Psoas muscle (tissue), 8 donors: Measurements from ENCODE around the gene AOAH. TPM values are rescaled to one million over a fixed set of nuclear protein-coding genes. Genes with fewer than 3 reads are reported as not detected.
"Not testable (repeated sequence)": the region's sequence is repeated elsewhere in the genome, so short reads cannot be mapped to it uniquely, and the experiment has no call there.

Experiments used
- ATAC-seq, 4 donors: fragments of 200-7000 bp; cut with Tn5 transposase; one replicate each; pipeline ENCODE4 v1.9.1; 2020; ENCODE audit warnings: moderate library complexity in 3 of 4, mild to moderate bottlenecking in 2 of 4
- DNase-seq, 2 donors: peaks; one replicate each; pipeline ENCODE4 v3.0.0-alpha.2; 2020
- H3K27ac ChIP-seq: fragments of 200-600 bp; one replicate; pipeline ENCODE4 v1.8.0; 2022
- H3K27me3 ChIP-seq, 3 donors: fragments of 200-600 bp in 1 of 3; one replicate each; pipeline versions ENCODE4 v1.6.1 to v1.8.0; 2013 to 2022; ENCODE audit warnings: low read length in 2 of 3, mild to moderate bottlenecking in 2 of 3, moderate library complexity in 1 of 3; ENCODE audit not compliant: insufficient read depth in 3 of 3
- H3K36me3 ChIP-seq, 2 donors: fragments of 200-600 bp in 1 of 2; one replicate each; pipeline versions ENCODE4 v1.6.1 to v1.8.0; 2013 to 2022; ENCODE audit warnings: low read depth in 1 of 2, mild to moderate bottlenecking in 1 of 2, moderate library complexity in 1 of 2; ENCODE audit not compliant: insufficient read depth in 1 of 2
- H3K4me1 ChIP-seq: fragments of 200-600 bp; one replicate; pipeline ENCODE4 v1.8.0; 2022
- H3K4me3 ChIP-seq: fragments of 200-600 bp; one replicate; pipeline ENCODE4 v1.8.0; 2022; ENCODE audit warnings: mild to moderate bottlenecking
- H3K9me3 ChIP-seq: fragments of 200-600 bp; one replicate; pipeline ENCODE4 v1.8.0; 2022
- WGBS, 3 donors: extraction: QIAGEN DNeasy Blood & Tissue Kit; methylation state at CpG; one replicate each; pipeline versions ENCODE4 v1.1.6 to v1.1.7; 2013; 5-methylcytosine and 5-hydroxymethylcytosine counted together
- intact Hi-C, 2 donors: fragments of 100-400 bp; cut with DNase I; formaldehyde crosslinking; loops; one replicate each; pipeline versions ENCODE4 v1.11.0 to v1.14.2; 2022
- polyA plus RNA-seq, 3 donors: library from polyadenylated mRNA; stranded (reverse); fragments of 200-250 nt; gene quantifications; one replicate each; pipeline ENCODE4 v1.2.3, GENCODE V29; 2013
- total RNA-seq, 4 donors: library from RNA; stranded (reverse); fragmentation: NEBNext Ultra II Directional in 2 of 4; extraction: Animal tissue kit (Norgen Biotek cat#: 25700) in 2 of 4; gene quantifications; one replicate each; pipeline versions ENCODE4 v1.2.1 to v1.2.4, GENCODE V29; 2021 to 2023
- TF ChIP-seq, protein P1 (sequence below): fragments of 200-600 bp; IDR thresholded peaks from one replicate; pipeline ENCODE4 v1.8.0; 2022; ENCODE audit warnings: antibody characterized with exemption
- donor health status: healthy with polysubstance abuse.
- donor health status: DM: no; HTN: no; CAD: no; lungs with moderate emphysema.
- donor health status: Bipolar disorder and iron deficiency.
- donor health status: healthy.
- donor health status: DM: yes; HTN: yes; CAD: no.
- donor health status: DM: no; HTN: no; CAD: no.
- donor health status: DM: no; HTN: no; CAD: no.
- donor health status: DM: yes; HTN: yes; CAD: no.

Gene AOAH
- total and polyA plus RNA-seq, 7 donors: 0.04 to 2.1 (median 0.83) TPM

DNA sequence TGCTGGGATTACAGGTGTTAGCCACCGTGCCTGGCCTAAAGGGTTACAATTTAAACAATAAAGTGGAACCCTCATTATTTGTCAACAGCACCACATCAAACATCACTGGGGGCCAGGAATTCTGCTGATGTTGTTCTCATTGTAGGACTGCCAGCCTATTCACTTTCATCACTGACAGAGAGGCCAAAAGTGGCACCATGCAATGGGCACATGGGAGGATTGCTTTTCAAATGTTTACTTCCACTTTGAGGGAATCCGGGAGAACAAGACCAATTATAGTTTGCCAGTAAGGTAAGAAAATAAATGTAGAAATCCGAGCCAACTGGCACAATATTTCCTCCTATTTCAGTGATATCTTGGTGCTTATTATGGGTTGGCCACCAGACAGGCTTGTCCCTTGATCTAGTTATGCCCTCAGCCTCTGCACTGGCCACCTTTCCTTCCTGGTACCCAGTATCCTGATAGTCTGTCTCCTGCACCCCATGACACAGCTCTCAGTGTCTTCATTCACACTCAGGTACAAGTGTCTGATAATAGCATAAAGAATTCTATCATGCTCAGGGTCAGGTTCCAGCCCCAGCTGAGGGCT is 252.1 kb downstream of the AOAH start:
- no peak overlapping the region for H3K4me3 ChIP-seq
- DNase-seq (no peak), ATAC-seq (no peak)
- intact Hi-C loops: no loop called here
- no peaks in the 10 kb centered on the region for H3K36me3 ChIP-seq
- TF ChIP-seq, protein P1, sequence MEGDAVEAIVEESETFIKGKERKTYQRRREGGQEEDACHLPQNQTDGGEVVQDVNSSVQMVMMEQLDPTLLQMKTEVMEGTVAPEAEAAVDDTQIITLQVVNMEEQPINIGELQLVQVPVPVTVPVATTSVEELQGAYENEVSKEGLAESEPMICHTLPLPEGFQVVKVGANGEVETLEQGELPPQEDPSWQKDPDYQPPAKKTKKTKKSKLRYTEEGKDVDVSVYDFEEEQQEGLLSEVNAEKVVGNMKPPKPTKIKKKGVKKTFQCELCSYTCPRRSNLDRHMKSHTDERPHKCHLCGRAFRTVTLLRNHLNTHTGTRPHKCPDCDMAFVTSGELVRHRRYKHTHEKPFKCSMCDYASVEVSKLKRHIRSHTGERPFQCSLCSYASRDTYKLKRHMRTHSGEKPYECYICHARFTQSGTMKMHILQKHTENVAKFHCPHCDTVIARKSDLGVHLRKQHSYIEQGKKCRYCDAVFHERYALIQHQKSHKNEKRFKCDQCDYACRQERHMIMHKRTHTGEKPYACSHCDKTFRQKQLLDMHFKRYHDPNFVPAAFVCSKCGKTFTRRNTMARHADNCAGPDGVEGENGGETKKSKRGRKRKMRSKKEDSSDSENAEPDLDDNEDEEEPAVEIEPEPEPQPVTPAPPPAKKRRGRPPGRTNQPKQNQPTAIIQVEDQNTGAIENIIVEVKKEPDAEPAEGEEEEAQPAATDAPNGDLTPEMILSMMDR: no peak
- H3K4me1 ChIP-seq: no peaks in the 10 kb centered on the region
- H3K27me3 ChIP-seq: no peaks in the 10 kb centered on the region
- 75 to 86% (median 78%) methylated on average over 3 of the region's 3 CpGs for WGBS, 3 donors
- no peak overlapping the region for H3K27ac ChIP-seq
- H3K9me3 ChIP-seq: no peaks in the 10 kb centered on the region

DNA sequence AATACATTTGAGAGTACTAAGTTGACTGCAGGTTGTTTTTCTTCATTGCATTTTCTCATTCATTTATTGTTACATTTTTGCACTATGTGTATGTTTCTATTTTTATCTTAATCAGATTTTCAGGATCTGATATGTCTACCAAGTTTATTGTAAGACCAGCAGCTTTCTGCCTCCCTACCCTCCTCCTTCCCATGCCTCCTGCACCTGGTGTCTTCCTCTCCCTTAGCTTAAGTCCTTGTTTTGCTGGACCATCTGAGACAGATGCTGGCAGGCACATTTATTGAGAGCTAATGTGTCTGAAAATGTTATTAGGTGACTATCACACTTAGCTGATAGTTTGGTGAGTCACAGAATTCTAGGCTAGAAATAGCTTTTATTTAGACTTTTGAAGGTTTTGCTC is 255.1 kb downstream of the AOAH start:
- Histone ChIP-seq H3K9me3 (no peaks in the 10 kb centered on the region), H3K27me3 (no peaks in the 10 kb centered on the region), H3K27ac (no peak overlapping the region), H3K36me3 (no peaks in the 10 kb centered on the region), H3K4me3 (no peak overlapping the region), H3K4me1 (no peaks in the 10 kb centered on the region)
- TF ChIP-seq, protein P1: no peak
- DNase-seq (no peak), ATAC-seq (no peak)
- intact Hi-C loops: no loop called here

DNA sequence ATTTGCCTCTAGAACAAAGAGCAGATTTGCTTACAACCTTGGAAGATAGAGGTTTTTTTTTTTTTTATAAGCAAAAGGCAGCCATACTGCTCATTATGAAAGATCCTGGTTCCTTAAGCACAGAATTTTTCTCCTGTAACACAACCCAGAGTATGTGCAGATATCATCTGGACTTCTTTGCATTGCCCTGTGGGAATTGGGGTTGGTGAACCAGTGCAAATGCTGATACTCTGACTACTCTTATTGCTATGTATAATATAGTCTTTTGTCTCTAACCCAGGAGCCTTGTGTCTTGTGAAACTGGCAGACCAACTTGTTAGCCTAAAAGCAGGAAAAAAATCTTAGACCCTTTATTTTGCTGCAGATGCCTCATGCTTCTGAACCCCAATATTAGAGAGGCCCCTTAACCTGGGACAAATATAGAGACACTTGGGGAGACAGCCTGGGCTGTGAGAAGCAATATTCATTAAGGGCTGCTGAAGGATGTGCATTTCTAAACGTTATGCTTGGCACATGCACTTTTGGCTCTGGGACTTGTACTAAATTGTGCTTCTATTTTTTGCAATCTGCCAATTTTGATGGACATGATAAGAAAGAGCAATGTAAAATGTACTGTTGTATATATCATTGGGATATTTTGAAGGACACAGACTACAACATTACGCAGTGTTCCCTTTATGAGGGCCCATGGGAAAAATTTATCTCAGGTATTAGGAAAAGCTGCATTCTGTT is 255.8 kb downstream of the AOAH start:
- H3K36me3 ChIP-seq: no peaks in the 10 kb centered on the region
- TF ChIP-seq, protein P1: no peak
- 49 to 56% (median 51%) methylated on average over 2 of the region's 2 CpGs for WGBS, 3 donors
- no peak overlapping the region for H3K4me3 ChIP-seq
- no peaks in the 10 kb centered on the region for H3K27me3 ChIP-seq
- no peaks in the 10 kb centered on the region for H3K4me1 ChIP-seq
- no peaks in the 10 kb centered on the region for H3K9me3 ChIP-seq
- ATAC-seq: no peak
- DNase-seq: no peak
- H3K27ac ChIP-seq: no peak overlapping the region
- intact Hi-C loops: no loop called here

DNA sequence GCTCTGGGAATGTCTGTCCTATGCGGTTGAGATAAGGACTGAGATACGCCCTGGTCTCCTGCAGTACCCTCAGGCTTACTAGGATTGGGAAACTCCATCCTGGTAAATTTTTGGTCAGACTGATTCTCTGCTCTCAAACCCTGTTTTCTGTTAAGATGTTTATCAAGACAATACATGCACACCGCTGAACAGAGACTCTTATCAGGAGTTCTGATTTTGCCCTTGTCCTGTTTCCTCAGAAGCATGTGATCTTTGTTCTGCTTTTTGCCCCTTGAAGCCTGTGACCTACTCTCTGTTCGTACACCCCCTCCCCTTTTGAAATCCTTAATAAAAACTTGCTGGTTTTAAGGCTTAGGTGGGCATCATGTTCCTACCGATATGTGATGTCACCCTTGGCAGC is 258.3 kb downstream of the AOAH start:
- H3K9me3 ChIP-seq, DNase-seq, intact Hi-C loops, H3K27ac ChIP-seq, ATAC-seq, H3K4me3 ChIP-seq, H3K36me3 ChIP-seq, H3K27me3 ChIP-seq, H3K4me1 ChIP-seq: not testable (repeated sequence)
- WGBS, 3 donors: 73 to 77% (median 74%) methylated on average over 5 of the region's 5 CpGs

DNA sequence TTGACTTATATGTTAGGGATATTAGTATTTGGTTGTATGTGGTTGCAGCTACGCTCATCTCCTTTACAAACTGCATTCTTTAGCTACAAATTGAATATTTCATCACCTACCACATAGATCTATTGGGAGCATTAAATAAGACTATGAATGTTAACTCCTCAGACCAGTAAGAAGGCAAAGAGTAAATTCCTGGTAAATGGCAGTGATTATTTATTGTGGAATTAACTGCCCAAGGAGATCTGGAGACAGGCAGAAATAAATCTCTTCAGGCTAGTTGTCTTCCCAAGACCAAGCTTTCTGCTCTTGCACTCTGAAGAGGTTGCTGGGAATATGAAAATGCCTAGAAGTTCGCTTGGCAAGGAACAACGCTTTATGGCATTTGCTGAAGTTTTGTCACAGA is 260.0 kb downstream of the AOAH start:
- no peaks in the 10 kb centered on the region for H3K27me3 ChIP-seq
- intact Hi-C loops: no loop called here
- H3K4me3 ChIP-seq: no peak overlapping the region
- ATAC-seq (no peak), DNase-seq (no peak)
- H3K4me1 ChIP-seq: no peaks in the 10 kb centered on the region
- WGBS, 3 donors: 62 to 77% (median 68%) methylated on average over 3 of the region's 3 CpGs
- TF ChIP-seq, protein P1: no peak
- no peak overlapping the region for H3K27ac ChIP-seq
- H3K9me3 ChIP-seq: no peaks in the 10 kb centered on the region
- H3K36me3 ChIP-seq: no peaks in the 10 kb centered on the region
